H1 (cell line): ENCODE results near the gene DCP1B. TPM values are rescaled to one million over a fixed set of nuclear protein-coding genes. Genes with fewer than 3 reads are reported as not detected.

Experiments used
- BCL11A ChIP-seq, 2 experiments: IDR thresholded peaks; one replicate each; pipeline ENCODE4 v1.6.1; 2011; ENCODE audit warnings: low read depth in 2 of 2, low read length in 2 of 2, mild to moderate bottlenecking in 2 of 2
- CEBPB ChIP-seq: IDR thresholded peaks from 2 replicates; pipeline ENCODE4 v1.6.1; 2012; ENCODE audit warnings: low read depth, low read length
- KDM4A ChIP-seq: IDR thresholded peaks from one replicate; pipeline ENCODE4 v1.7.1; 2012; ENCODE audit warnings: low read depth, mild to moderate bottlenecking, moderate library complexity, low read length, inconsistent platforms; ENCODE audit not compliant: severe bottlenecking
- TAF1 ChIP-seq: IDR thresholded peaks from 2 replicates; pipeline ENCODE4 v1.6.1; 2011; ENCODE audit warnings: mild to moderate bottlenecking, low read depth, low read length
- TAF7 ChIP-seq: optimal IDR thresholded peaks from 2 replicates; pipeline ENCODE3; 2011; ENCODE audit warnings: low read depth, mild to moderate bottlenecking, inconsistent platforms, low read length, moderate library complexity, borderline replicate concordance
- polyA plus RNA-seq, 7 experiments: library from polyadenylated mRNA; depleted of rRNA in 3 of 7; stranded (reverse) in 5 of 7; unstranded in 2 of 7; fragments of >200 nt in 5 of 7; fragments of 200-250 nt in 2 of 7; gene quantifications; 1 replicate in 5 of 7; 2 replicates in 1 of 7; 4 replicates in 1 of 7; pipeline versions ENCODE4 v1.2.1 to v1.2.3, GENCODE V29; 2011 to 2013; ENCODE audit warnings: missing spikeins in 2 of 7, mixed read lengths in 2 of 7
- total RNA-seq: library from RNA; stranded (reverse); fragmentation: NEBNext Ultra II Directional; extraction: Animal tissue kit (Norgen Biotek cat#: 25700); gene quantifications from 2 replicates; pipeline ENCODE4 v1.2.1, GENCODE V29; 2021
- TF ChIP-seq, protein P1 (sequence below): IDR thresholded peaks from 2 replicates; pipeline ENCODE4 v1.6.1; 2012; ENCODE audit warnings: inconsistent platforms

The DCP1B gene
- total and polyA plus RNA-seq, 2 of the 8 experiments (the other 6 are each of a cell fraction or from before 2014, with no cell fraction given), result 14.8 to 29.0 TPM

DNA sequence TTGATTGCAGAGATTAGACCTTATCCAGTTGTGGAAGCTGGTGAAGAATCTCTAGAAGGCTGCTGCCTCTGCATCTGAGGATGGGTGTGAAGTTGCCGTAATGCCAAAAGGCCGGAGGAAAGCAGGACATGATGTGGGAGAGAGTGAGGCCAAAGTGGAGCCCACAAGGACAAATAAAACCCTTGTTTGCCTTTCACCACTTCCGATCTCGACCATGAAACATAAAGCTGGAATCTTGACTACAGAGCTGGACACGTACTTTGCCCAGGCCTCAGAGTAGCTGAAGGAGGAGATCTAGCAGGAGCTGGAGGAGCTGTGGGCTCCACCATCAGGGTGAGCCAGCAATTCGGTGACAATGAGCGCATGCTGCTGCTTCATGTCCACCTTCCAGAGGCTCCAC is 43.5 kb upstream of the DCP1B start (continued):
- no peak for TF ChIP-seq TAF7
- TF ChIP-seq BCL11A (IDR thresholded peaks at IDR 0.05; ENCODE audit: low read depth in 2 of 2, low read length in 2 of 2), result no peak
- no peak for TF ChIP-seq CEBPB
- TF ChIP-seq TAF1, result no peak
- no peak for TF ChIP-seq KDM4A
- TF ChIP-seq, protein P1, sequence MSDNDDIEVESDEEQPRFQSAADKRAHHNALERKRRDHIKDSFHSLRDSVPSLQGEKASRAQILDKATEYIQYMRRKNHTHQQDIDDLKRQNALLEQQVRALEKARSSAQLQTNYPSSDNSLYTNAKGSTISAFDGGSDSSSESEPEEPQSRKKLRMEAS, result no peak
- TF ChIP-seq, all 59 proteins: peak for 0
